KBM-7 (cell line): Measurements from ENCODE around the gene ACE.

Experiments used
- DNase-seq: peaks from one replicate; pipeline ENCODE4 v3.0.0-alpha.2; 2015
- in situ Hi-C: fragments of 300-500 bp; cut with MboI; formaldehyde crosslinking; loops from 2 replicates; pipeline ENCODE4 v1.14.3; 2020; ENCODE audit warnings: low sequenced_read_pairs, low pct_unique_long_range_greater_than_20kb, mixed read lengths

ACE gene

DNA sequence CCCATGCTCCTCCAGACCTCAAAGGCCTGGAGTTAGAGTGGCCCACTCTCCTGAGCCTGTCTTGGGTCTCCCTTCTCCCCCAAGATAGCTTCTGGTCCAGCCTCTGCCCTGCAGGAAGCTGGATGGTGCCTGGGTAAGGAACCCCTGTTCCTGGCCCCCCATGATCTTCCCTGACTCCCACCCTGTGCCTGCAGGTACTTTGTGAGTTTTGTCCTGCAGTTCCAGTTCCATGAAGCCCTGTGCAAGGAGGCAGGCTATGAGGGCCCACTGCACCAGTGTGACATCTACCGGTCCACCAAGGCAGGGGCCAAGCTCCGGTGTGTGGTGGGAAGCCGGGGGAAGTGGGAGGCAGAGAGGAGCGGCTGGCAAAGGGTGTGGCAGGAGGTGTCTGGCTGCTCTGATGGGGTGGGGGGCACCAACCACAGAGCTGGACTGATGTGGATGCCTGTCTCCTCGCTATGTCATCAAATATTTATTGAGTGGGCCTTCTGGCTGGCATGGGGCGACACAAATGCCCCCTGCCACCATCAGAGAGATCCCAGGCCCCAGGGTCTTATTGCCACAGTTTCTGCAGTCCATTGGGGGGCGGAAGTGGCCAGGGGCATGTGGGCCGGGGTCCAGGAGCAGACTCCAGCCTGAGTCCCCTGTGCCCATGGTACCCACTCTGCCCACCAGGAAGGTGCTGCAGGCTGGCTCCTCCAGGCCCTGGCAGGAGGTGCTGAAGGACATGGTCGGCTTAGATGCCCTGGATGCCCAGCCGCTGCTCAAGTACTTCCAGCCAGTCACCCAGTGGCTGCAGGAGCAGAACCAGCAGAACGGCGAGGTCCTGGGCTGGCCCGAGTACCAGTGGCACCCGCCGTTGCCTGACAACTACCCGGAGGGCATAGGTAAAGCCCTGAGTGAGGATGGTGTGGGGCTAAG, 7.1 kb downstream of the ACE start:
- in situ Hi-C loops = no loop called here
- DNase-seq = no peak

- in situ Hi-C loops = no loop called here
- no peak for DNase-seq
These were observed 9.6 kb downstream of the ACE start for GRCh38 chr17:63486317-63487013.

DNA sequence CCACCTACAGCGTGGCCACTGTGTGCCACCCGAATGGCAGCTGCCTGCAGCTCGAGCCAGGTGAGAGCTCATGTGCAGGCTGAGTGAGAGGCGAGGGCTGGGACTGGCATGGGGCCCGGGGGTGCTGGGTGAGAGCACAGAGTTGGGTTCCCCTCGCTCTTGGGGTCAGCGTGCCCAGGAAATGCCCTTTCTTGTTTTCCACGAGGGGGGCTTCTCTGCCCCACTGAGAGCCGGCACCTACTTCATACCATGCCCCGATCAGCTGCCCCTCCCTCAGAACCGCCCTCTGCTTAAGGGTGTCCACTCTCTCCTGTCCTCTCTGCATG, 10.1 kb downstream of the ACE start:
- DNase-seq = no peak
- in situ Hi-C loops = no loop called here

DNA sequence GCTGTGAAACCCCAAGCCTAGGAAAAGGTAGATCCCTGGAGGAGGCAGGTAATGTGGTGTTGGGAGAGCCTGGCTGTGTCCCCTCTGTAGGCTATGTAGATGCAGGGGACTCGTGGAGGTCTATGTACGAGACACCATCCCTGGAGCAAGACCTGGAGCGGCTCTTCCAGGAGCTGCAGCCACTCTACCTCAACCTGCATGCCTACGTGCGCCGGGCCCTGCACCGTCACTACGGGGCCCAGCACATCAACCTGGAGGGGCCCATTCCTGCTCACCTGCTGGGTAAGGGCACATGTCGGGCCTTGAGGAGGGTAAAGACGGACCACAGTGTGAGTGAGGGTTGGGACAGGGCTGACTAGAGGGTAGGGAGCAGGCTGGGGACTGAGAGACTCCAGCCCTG, 12.0 kb downstream of the ACE start:
- in situ Hi-C loops = no loop called here
- DNase-seq = no peak

DNA sequence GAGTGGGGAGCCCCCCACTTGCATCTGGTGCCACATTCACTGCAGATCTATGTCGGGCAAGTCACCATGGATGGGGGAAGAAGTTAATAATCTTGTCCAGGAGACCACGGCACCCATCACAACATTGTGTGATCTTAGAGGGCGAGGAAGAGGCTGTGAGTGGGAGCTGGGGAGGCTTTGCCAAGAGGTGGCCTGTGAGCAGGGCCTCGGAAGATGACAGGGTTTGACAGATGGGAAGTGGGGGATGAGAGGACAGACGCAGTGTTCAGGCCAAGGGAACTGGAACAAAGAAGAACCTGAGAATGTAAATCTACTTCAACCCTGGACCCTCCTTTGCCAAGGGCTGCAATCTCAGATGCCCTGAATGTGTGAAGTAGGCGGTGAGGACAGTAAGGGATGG, 12.4 kb downstream of the ACE start:
- no peak for DNase-seq
- in situ Hi-C loops = no loop called here

GRCh38 chr17:63490329-63490728, 13.5 kb downstream of the ACE start:
- in situ Hi-C loops = no loop called here
- DNase-seq = no peak

DNA sequence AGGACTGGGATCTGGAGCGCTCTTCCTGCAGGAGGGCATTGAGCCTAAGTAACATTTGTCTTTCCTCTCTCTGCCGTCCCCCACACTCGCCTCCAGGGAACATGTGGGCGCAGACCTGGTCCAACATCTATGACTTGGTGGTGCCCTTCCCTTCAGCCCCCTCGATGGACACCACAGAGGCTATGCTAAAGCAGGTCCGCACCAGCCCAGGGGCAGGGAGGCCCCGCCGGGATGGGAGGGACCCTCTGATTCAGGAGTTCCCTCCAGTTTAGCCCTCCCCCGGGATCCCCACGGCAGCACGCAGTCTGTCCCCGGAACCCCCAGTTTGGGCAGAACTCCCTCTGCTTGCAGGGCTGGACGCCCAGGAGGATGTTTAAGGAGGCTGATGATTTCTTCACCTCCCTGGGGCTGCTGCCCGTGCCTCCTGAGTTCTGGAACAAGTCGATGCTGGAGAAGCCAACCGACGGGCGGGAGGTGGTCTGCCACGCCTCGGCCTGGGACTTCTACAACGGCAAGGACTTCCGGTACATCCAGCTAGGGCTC, 14.1 kb downstream of the ACE start:
- no peak for DNase-seq
- in situ Hi-C loops = no loop called here

GRCh38 chr17:63491413-63491812, 14.6 kb downstream of the ACE start:
- in situ Hi-C loops = no loop called here
- DNase-seq = no peak

GRCh38 chr17:63491977-63492618, 15.2 kb downstream of the ACE start:
- in situ Hi-C loops = no loop called here
- DNase-seq = no peak

- in situ Hi-C loops = no loop called here
- no peak for DNase-seq
These were observed 16.1 kb downstream of the ACE start for GRCh38 chr17:63492940-63493339.

- in situ Hi-C loops = no loop called here
- no peak for DNase-seq
These were observed 16.6 kb downstream of the ACE start for GRCh38 chr17:63493411-63493810.

DNA sequence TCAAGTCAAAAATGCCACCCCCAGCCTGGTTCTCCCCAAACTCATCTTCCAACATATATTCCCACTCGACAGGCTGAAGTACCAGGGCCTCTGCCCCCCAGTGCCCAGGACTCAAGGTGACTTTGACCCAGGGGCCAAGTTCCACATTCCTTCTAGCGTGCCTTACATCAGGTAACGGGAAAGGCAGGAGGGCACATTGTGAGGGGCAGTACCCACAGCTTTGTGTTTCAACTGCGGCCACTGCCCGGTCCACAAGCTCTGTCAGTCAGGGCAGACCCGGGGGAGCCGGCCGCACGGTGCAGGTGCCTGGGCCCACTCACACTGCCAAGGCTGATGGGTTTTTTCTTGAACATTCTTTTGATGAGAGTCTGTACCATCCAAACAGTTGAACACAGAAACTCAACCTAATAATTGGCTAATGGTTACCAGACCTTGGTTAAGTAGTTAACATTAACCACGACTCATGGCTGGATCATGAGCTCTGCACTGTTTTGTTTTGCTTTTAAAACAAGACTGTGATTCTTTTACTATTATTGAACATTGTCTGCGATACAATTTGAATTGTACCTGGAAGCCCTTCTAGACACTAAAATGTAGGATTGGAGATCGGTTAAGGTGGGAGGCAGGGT, 17.6 kb downstream of the ACE start:
- DNase-seq = no peak
- in situ Hi-C loops = no loop called here

DNA sequence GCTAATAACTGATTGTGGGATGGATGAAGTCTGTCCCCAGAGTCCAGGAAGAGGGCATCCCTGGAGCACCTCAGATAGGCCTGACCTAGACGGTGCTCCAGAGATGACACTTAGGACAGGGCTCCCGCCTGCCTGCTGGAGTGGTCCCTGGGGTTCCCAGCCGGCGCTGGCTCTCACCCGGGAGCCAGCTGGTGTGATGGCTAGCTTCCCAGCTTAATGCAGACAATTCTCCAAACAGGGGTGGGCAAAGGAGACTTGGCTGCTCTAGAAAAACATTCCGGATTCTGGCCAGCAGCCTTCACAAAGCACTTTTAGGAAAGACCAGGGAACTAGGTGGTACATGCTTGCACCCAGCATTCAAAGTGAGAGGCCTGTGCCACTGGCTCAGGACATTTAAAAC, 18.6 kb downstream of the ACE start:
- in situ Hi-C loops = no loop called here
- no peak for DNase-seq

GRCh38 chr17:63496177-63496576, 19.3 kb downstream of the ACE start:
- in situ Hi-C loops = no loop called here
- no peak for DNase-seq

DNA sequence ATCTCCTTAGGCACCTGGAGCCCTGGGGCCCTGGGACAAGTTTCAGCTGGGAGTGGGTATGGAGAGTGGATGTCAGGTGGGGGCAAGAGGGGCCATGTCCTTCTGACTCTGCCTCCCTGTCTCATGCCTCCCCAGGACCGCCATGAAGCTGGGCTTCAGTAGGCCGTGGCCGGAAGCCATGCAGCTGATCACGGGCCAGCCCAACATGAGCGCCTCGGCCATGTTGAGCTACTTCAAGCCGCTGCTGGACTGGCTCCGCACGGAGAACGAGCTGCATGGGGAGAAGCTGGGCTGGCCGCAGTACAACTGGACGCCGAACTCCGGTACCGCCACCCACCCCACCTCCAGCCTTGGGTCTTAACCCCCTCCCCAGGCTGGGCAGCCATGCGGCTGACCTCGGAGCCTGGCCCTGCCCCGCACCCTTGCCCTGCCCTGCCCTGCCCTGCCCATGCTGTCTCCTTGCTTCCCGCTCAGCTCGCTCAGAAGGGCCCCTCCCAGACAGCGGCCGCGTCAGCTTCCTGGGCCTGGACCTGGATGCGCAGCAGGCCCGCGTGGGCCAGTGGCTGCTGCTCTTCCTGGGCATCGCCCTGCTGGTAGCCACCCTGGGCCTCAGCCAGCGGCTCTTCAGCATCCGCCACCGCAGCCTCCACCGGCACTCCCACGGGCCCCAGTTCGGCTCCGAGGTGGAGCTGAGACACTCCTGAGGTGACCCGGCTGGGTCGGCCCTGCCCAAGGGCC, 20.0 kb downstream of the ACE start:
- in situ Hi-C loops = no loop called here
- no peak for DNase-seq

DNA sequence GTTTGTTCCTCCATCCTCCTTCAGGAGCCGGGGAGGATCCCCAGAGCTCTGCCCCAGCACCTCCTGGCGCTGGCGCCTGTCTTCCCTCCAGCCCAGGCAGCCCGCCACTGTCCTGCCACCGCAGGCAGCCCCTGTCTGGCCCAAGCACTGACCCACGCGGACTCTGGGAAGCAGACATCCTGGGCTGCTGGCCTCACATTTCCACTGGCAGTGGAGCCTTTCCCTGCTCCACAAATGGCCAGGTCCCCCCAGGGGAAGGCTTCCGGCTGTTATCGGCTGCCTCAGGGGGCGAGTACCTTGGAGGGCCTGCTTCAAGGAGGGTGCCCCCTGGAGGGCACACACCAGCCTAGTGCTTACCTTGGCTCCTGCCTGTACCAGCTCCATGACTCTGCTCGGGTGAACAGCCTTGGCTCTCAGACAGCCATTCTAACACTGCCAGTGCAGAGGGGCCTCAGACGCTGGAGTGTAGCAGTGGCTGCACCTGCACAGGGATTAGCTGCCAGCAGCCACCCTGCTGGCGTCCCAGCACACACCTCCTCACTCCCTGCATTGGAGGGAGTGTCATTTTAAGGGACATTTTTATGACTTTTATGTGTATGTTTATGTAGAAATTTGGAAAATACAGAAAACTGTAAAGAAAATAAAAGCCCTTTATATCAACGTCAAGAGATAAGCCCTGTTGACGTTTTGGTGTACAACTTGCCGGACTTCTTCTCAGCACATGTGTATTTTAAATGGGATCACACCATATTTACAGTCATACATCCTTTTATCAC, 21.0 kb downstream of the ACE start:
- in situ Hi-C loops = no loop called here

GRCh38 chr17:63498626-63499195, 21.9 kb downstream of the ACE start:
- in situ Hi-C loops = no loop called here
- no peak for DNase-seq

More for the DNA sequence above, 21.0 kb downstream of the ACE start:
- no peak for DNase-seq
